Keratinocyte (primary cell): ENCODE results near the gene MYH10.

Source experiments
- EZH2 ChIP-seq: IDR thresholded peaks from one replicate; pipeline ENCODE4 v1.6.1; 2012; ENCODE audit warnings: inconsistent platforms, mild to moderate bottlenecking, low read length, moderate library complexity
- TF ChIP-seq, protein P1 (sequence below), 3 experiments: IDR thresholded peaks in 1 of 3; conservative IDR thresholded peaks in 1 of 3; optimal IDR thresholded peaks in 1 of 3; 2 replicates in 2 of 3; 3 replicates in 1 of 3; pipeline versions ENCODE3 to v1.5.1; 2011; ENCODE audit warnings: low read length in 3 of 3, mild to moderate bottlenecking in 3 of 3, moderate library complexity in 2 of 3, control low read depth in 1 of 3, inconsistent platforms in 1 of 3; ENCODE audit not compliant: insufficient read depth in 2 of 3; ENCODE audit errors: extremely low read depth in 1 of 3

DNA sequence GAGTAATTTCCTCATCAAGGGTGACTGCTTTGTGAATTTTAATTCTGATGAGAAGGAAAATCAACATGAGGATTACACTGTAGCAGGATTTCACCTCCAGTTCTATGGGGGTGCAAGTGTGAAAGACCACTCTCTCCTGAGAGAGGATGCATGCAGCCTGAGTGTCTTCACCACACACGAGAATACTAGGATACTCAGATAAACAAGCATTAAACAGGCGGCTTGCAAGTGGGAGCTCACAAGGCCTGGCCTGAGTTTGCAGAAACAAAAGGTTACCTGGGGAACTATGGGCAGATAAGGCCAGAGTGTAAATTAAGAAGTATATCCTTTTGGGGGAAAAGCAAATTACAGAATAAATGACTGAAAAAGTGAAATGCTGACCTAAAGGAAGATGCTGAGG is 46.6 kb downstream of the MYH10 start:
- TF ChIP-seq, protein P1, sequence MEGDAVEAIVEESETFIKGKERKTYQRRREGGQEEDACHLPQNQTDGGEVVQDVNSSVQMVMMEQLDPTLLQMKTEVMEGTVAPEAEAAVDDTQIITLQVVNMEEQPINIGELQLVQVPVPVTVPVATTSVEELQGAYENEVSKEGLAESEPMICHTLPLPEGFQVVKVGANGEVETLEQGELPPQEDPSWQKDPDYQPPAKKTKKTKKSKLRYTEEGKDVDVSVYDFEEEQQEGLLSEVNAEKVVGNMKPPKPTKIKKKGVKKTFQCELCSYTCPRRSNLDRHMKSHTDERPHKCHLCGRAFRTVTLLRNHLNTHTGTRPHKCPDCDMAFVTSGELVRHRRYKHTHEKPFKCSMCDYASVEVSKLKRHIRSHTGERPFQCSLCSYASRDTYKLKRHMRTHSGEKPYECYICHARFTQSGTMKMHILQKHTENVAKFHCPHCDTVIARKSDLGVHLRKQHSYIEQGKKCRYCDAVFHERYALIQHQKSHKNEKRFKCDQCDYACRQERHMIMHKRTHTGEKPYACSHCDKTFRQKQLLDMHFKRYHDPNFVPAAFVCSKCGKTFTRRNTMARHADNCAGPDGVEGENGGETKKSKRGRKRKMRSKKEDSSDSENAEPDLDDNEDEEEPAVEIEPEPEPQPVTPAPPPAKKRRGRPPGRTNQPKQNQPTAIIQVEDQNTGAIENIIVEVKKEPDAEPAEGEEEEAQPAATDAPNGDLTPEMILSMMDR (optimal IDR thresholded peaks at IDR 0.05 in 1 of 3, IDR thresholded peaks at IDR 0.05 in 1 of 3, conservative IDR thresholded peaks at IDR 0.05 in 1 of 3; ENCODE audit: extremely low read depth in 1 of 3, insufficient read depth in 2 of 3, low read length in 3 of 3) = no peak
- TF ChIP-seq EZH2 = no peak
